ENCODE data around the gene LYRM4.

LYRM4 gene

DNA sequence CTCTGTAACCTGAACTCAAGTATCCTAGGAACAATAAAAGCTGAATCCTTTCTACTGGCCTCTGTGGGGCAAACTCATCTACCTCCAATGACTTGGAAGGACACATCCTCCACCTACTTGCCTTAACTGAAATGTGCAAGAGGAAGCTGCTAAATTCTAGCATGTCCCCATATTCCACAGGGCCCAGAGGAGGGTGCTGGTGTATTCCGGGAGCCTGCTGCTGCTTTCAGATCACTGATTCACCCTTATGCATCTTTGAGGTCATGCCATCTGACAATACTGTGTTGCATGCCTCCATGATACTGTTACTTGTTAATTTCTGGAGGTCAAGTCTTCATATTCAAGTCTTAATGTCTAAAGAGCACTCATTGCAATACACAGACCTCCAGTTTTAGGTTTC, 40.3 kb downstream of the LYRM4 start:
- H2AFZ ChIP-seq (ENCODE audit: low read length, unreplicated experiment) = no peak overlapping the region
- no peaks in the 10 kb centered on the region for H3K27me3 ChIP-seq (ENCODE audit: insufficient read depth, low read length)
- peaks cover 2% of the 10 kb centered on the region for H3K4me1 ChIP-seq (ENCODE audit: control insufficient read depth, insufficient read depth, low read length, unreplicated experiment)
- H3K27ac ChIP-seq (ENCODE audit: low read depth, low read length) = no peak overlapping the region
- H3K79me2 ChIP-seq (ENCODE audit: control insufficient read depth, insufficient read depth, low read length, unreplicated experiment) = no peaks in the 10 kb centered on the region
- H3K4me3 ChIP-seq (ENCODE audit: low read depth, low read length) = no peak overlapping the region
- H3K36me3 ChIP-seq (ENCODE audit: insufficient read depth, low read length) = no peaks in the 10 kb centered on the region

DNA sequence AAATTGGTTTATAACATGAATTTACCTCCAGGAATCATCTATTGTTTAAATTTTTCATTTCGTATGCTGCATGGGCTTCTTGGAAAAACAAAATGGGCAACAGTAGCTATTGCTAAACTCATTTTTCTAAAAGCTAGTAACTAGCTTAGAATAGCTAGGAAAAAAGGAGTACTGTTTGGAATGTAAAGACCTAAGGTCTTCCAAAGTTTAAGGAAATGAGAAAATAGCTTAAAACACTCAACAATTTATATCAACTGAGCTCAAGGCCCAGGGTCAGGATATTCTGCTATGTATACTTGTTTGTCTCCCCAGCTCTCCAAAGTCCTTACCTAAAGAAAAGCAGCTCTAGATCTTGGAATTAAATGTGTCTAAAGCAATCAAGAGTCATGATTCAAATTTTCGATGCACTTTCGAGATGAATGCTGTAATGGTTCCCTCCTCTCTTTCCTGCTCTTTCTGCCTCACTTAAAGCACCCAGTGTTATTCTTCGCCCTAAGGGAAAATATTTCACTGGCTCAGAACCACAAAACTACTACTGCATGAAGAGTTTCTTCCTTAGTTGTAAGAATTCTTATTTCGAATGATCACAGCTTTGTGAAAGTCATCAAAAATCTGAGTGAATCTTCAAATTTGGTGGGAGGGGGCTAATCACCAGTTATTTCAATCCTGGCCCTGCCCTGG, 41.6 kb downstream of the LYRM4 start:
- H3K4me1 ChIP-seq (ENCODE audit: control insufficient read depth, insufficient read depth, low read length, unreplicated experiment) = peaks cover 8% of the 10 kb centered on the region
- H3K27ac ChIP-seq (ENCODE audit: low read depth, low read length) = no peak overlapping the region
- H3K4me3 ChIP-seq (ENCODE audit: low read depth, low read length) = no peak overlapping the region
- no peaks in the 10 kb centered on the region for H3K27me3 ChIP-seq (ENCODE audit: insufficient read depth, low read length)
- no peaks in the 10 kb centered on the region for H3K79me2 ChIP-seq (ENCODE audit: control insufficient read depth, insufficient read depth, low read length, unreplicated experiment)
- no peaks in the 10 kb centered on the region for H3K36me3 ChIP-seq (ENCODE audit: insufficient read depth, low read length)
- H2AFZ ChIP-seq (ENCODE audit: low read length, unreplicated experiment) = no peak overlapping the region

GRCh38 chr6:5217356-5217755, 43.4 kb downstream of the LYRM4 start:
- no peaks in the 10 kb centered on the region for H3K27me3 ChIP-seq (ENCODE audit: insufficient read depth, low read length)
- no peak overlapping the region for H3K27ac ChIP-seq (ENCODE audit: low read depth, low read length)
- no peaks in the 10 kb centered on the region for H3K79me2 ChIP-seq (ENCODE audit: control insufficient read depth, insufficient read depth, low read length, unreplicated experiment)
- peaks cover 5% of the 10 kb centered on the region; the same call in 1 of the 2 replicates for H3K36me3 ChIP-seq (ENCODE audit: insufficient read depth, low read length)
- H3K4me1 ChIP-seq (ENCODE audit: control insufficient read depth, insufficient read depth, low read length, unreplicated experiment) = peaks cover 8% of the 10 kb centered on the region
- no peak overlapping the region for H3K4me3 ChIP-seq (ENCODE audit: low read depth, low read length)
- H2AFZ ChIP-seq (ENCODE audit: low read length, unreplicated experiment) = no peak overlapping the region

DNA sequence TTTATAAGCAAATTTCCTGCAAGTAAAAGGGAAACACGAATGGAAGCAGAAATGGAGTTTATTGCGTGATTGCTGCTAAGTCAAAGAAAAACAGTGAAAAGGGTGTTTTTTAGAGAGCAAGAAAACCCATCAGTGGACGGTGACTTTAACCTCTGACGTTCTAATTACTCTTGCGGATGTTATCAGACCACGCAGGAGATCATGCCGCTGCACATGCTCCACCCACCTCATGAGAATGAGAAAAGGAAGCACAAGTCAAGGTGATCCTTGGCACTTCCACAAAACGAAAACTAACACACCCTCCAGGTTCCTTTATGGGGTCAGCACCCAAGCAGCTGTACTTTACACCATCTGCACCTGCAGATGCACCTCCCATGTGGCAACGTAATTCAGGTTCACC, 45.0 kb downstream of the LYRM4 start:
- H3K27me3 ChIP-seq (ENCODE audit: insufficient read depth, low read length) = no peaks in the 10 kb centered on the region
- H3K4me3 ChIP-seq (ENCODE audit: low read depth, low read length) = no peak overlapping the region
- H2AFZ ChIP-seq (ENCODE audit: low read length, unreplicated experiment) = no peak overlapping the region
- H3K27ac ChIP-seq (ENCODE audit: low read depth, low read length) = no peak overlapping the region
- H3K79me2 ChIP-seq (ENCODE audit: control insufficient read depth, insufficient read depth, low read length, unreplicated experiment) = no peaks in the 10 kb centered on the region
- peaks cover 8% of the 10 kb centered on the region for H3K4me1 ChIP-seq (ENCODE audit: control insufficient read depth, insufficient read depth, low read length, unreplicated experiment)
- peaks cover 5% of the 10 kb centered on the region; the same call in 1 of the 2 replicates for H3K36me3 ChIP-seq (ENCODE audit: insufficient read depth, low read length)

DNA sequence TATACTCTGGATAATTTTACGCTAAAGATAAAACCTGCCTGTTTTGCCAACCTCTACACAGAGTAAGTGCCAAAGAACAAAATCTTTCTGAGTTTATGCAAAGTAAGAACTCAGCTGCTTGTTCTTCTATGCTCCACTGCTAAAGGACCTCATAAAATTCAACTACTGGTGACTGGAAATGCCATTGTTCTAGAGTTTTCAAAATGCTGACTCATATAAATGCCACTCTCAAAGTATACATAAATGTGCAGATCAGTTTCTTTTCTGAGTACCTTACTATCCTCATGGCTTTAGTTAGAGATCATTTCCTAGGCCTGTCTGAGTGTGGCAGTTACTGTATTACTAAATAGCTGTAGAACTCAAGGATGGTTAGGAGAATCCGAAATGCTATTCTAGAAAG, 45.6 kb downstream of the LYRM4 start:
- Histone ChIP-seq H2AFZ (ENCODE audit: low read length, unreplicated experiment) (no peak overlapping the region), H3K36me3 (ENCODE audit: insufficient read depth, low read length) (peaks cover 5% of the 10 kb centered on the region; the same call in 1 of the 2 replicates), H3K4me1 (ENCODE audit: control insufficient read depth, insufficient read depth, low read length, unreplicated experiment) (peaks cover 8% of the 10 kb centered on the region), H3K27ac (ENCODE audit: low read depth, low read length) (0 out of 2 replicates have a peak overlapping the region, but pooled peaks have one; percentile 1), H3K27me3 (ENCODE audit: insufficient read depth, low read length) (no peaks in the 10 kb centered on the region), H3K79me2 (ENCODE audit: control insufficient read depth, insufficient read depth, low read length, unreplicated experiment) (no peaks in the 10 kb centered on the region), H3K4me3 (ENCODE audit: low read depth, low read length) (no peak overlapping the region)

GRCh38 chr6:5214570-5215052, 46.1 kb downstream of the LYRM4 start:
- Histone ChIP-seq H3K4me1 (ENCODE audit: control insufficient read depth, insufficient read depth, low read length, unreplicated experiment) (peaks cover 8% of the 10 kb centered on the region), H3K27me3 (ENCODE audit: insufficient read depth, low read length) (no peaks in the 10 kb centered on the region), H2AFZ (ENCODE audit: low read length, unreplicated experiment) (no peak overlapping the region), H3K36me3 (ENCODE audit: insufficient read depth, low read length) (peaks cover 5% of the 10 kb centered on the region; the same call in 1 of the 2 replicates), H3K79me2 (ENCODE audit: control insufficient read depth, insufficient read depth, low read length, unreplicated experiment) (no peaks in the 10 kb centered on the region), H3K4me3 (ENCODE audit: low read depth, low read length) (no peak overlapping the region), H3K27ac (ENCODE audit: low read depth, low read length) (no peak overlapping the region)

DNA sequence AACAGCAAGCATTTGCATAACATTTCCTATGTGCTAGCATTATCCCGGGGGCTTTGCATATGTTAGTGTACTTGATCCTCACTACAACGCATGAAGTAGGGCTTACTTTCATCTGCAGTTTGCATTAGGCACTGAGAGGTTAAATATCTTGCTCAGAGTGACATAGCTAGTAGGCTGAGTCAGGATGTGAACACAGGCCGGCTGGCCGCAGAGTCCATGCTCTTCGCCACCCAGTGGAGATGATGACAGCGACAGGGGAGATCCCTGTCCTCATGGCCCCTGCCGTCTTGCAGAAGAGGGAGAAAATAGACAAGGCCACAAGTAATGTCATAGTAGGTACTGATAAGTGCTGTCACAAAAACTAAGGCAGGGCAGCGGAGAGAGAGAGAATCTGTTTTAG, 46.9 kb downstream of the LYRM4 start:
- peaks cover 8% of the 10 kb centered on the region for H3K4me1 ChIP-seq (ENCODE audit: control insufficient read depth, insufficient read depth, low read length, unreplicated experiment)
- H3K27me3 ChIP-seq (ENCODE audit: insufficient read depth, low read length) = no peaks in the 10 kb centered on the region
- no peak overlapping the region for H2AFZ ChIP-seq (ENCODE audit: low read length, unreplicated experiment)
- no peaks in the 10 kb centered on the region for H3K79me2 ChIP-seq (ENCODE audit: control insufficient read depth, insufficient read depth, low read length, unreplicated experiment)
- no peak overlapping the region for H3K27ac ChIP-seq (ENCODE audit: low read depth, low read length)
- H3K36me3 ChIP-seq (ENCODE audit: insufficient read depth, low read length) = peaks cover 5% of the 10 kb centered on the region; the same call in 1 of the 2 replicates
- H3K4me3 ChIP-seq (ENCODE audit: low read depth, low read length) = no peak overlapping the region

DNA sequence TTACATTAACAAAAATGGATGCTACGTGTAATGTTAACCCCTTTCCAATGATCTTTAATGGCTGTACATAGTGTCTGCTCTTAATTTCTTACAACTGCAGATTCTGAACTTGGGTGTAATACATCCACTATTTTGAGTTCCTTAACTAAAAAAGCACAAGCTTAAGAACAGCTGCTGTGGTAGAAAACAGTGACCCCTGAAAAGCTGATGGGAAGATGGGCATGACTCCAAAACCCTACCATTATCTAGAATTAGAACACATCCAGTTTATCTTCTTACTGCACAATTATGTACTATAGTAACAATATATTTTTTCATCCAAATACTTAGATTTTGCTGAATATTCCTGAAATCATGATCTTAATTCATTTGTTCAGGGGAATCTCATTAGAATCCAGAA, 49.3 kb downstream of the LYRM4 start:
- peaks cover 8% of the 10 kb centered on the region for H3K4me1 ChIP-seq (ENCODE audit: control insufficient read depth, insufficient read depth, low read length, unreplicated experiment)

DNA sequence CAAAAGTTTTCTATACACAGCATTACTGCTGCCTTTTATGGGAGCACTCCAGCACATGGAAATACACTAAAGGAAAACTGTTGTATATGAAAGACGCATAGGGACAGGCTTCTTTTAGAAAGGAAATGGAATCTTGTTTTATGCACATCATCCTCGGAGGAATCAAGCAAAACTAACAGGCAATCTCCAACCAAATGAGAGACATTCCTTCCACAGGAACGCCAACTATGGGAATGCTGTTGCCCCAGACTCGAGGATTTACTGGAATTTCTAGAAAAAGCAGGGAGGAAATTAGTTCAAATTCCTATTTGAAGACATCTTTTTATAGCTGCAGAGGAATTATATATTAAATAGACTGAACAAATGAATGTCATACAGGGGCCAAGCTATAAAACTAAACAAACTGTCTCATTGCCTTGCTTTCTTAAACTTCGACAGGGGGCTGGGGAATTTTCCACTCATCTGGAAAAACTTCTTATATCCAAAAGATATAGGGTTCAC, 52.2 kb downstream of the LYRM4 start:
- H3K79me2 ChIP-seq (ENCODE audit: control insufficient read depth, insufficient read depth, low read length, unreplicated experiment) = no peaks in the 10 kb centered on the region
- H3K27ac ChIP-seq (ENCODE audit: low read depth, low read length) = no peak overlapping the region
- no peaks in the 10 kb centered on the region for H3K27me3 ChIP-seq (ENCODE audit: insufficient read depth, low read length)
- no peak overlapping the region for H2AFZ ChIP-seq (ENCODE audit: low read length, unreplicated experiment)
- no peak overlapping the region for H3K4me3 ChIP-seq (ENCODE audit: low read depth, low read length)
- H3K4me1 ChIP-seq (ENCODE audit: control insufficient read depth, insufficient read depth, low read length, unreplicated experiment) = peaks cover 16% of the 10 kb centered on the region
- H3K36me3 ChIP-seq (ENCODE audit: insufficient read depth, low read length) = peaks cover 1% of the 10 kb centered on the region; the same call in 1 of the 2 replicates

More for the DNA sequence above, 49.3 kb downstream of the LYRM4 start:
- Histone ChIP-seq H3K36me3 (ENCODE audit: insufficient read depth, low read length) (peaks cover 5% of the 10 kb centered on the region; the same call in 1 of the 2 replicates), H3K27ac (ENCODE audit: low read depth, low read length) (no peak overlapping the region), H2AFZ (ENCODE audit: low read length, unreplicated experiment) (no peak overlapping the region), H3K4me3 (ENCODE audit: low read depth, low read length) (no peak overlapping the region), H3K27me3 (ENCODE audit: insufficient read depth, low read length) (no peaks in the 10 kb centered on the region), H3K79me2 (ENCODE audit: control insufficient read depth, insufficient read depth, low read length, unreplicated experiment) (no peaks in the 10 kb centered on the region)

GRCh38 chr6:5208057-5208456, 52.7 kb downstream of the LYRM4 start:
- no peak overlapping the region for H3K27ac ChIP-seq (ENCODE audit: low read depth, low read length)
- no peaks in the 10 kb centered on the region for H3K79me2 ChIP-seq (ENCODE audit: control insufficient read depth, insufficient read depth, low read length, unreplicated experiment)
- no peaks in the 10 kb centered on the region for H3K27me3 ChIP-seq (ENCODE audit: insufficient read depth, low read length)
- peaks cover 16% of the 10 kb centered on the region for H3K4me1 ChIP-seq (ENCODE audit: control insufficient read depth, insufficient read depth, low read length, unreplicated experiment)
- no peaks in the 10 kb centered on the region for H3K36me3 ChIP-seq (ENCODE audit: insufficient read depth, low read length)
- no peak overlapping the region for H3K4me3 ChIP-seq (ENCODE audit: low read depth, low read length)
- no peak overlapping the region for H2AFZ ChIP-seq (ENCODE audit: low read length, unreplicated experiment)
